ENCODE results near the gene ZSCAN23. TPM values are rescaled to one million over a fixed set of nuclear protein-coding genes. Genes with fewer than 3 reads are reported as not detected.

The ZSCAN23 gene
- total and polyA plus RNA-seq, 9 of the 15 experiments (the other 6 are each of a cell fraction or from before 2014, with no cell fraction given), result 0.05 to 0.29 (median 0.21) TPM; not detected in 1

- 0 out of 2 replicates have a peak, but pooled peaks have one; percentile 6 for TF ChIP-seq TAF7 (tag; IDR thresholded peaks at IDR 0.05)
- TF ChIP-seq KLF16 (IDR thresholded peaks at IDR 0.05), result no peak
- TF ChIP-seq, protein P1, sequence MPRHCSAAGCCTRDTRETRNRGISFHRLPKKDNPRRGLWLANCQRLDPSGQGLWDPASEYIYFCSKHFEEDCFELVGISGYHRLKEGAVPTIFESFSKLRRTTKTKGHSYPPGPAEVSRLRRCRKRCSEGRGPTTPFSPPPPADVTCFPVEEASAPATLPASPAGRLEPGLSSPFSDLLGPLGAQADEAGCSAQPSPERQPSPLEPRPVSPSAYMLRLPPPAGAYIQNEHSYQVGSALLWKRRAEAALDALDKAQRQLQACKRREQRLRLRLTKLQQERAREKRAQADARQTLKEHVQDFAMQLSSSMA (CRISPR knock-in tag; IDR thresholded peaks at IDR 0.05), result no peak
- no peak for TF ChIP-seq KLF10 (CRISPR knock-in tag; IDR thresholded peaks at IDR 0.05)
- TF ChIP-seq ZBTB26 (CRISPR knock-in tag; IDR thresholded peaks at IDR 0.05), result 0 out of 2 replicates have a peak, but pooled peaks have one; percentile 45
- no peak for TF ChIP-seq LARP7 (IDR thresholded peaks at IDR 0.05)
- TF ChIP-seq TBP (optimal IDR thresholded peaks at IDR 0.05; ENCODE audit: low read depth, low read length), result peak; percentile 100
- TF ChIP-seq ZNF121 (CRISPR knock-in tag; conservative IDR thresholded peaks at IDR 0.05), result no peak
- TF ChIP-seq RBM25 (IDR thresholded peaks at IDR 0.05; ENCODE audit: low read depth, low read length, severe bottlenecking), result no peak
- TF ChIP-seq CBX1 (IDR thresholded peaks at IDR 0.05; ENCODE audit: low read depth), result no peak
- TF ChIP-seq ZBED1 (IDR thresholded peaks at IDR 0.05), result no peak
- TF ChIP-seq ASH1L (IDR thresholded peaks at IDR 0.05; ENCODE audit: borderline replicate concordance, low read depth, partially characterized antibody), result no peak
- TF ChIP-seq MED1 (CRISPR knock-in tag; IDR thresholded peaks at IDR 0.05; ENCODE audit: borderline replicate concordance), result no peak
- TF ChIP-seq FOS (IDR thresholded peaks at IDR 0.05; ENCODE audit: extremely low read depth, insufficient read length), result peak; percentile 60
- TF ChIP-seq ZNF197 (CRISPR knock-in tag; IDR thresholded peaks at IDR 0.05; ENCODE audit: low read depth), result no peak
- no peak for TF ChIP-seq PTBP1 (IDR thresholded peaks at IDR 0.05; ENCODE audit: low read depth, low read length)
- no peak for TF ChIP-seq CBX5 (IDR thresholded peaks at IDR 0.05; ENCODE audit: borderline replicate concordance, low read depth)
- no peak for TF ChIP-seq ZNF76 (CRISPR knock-in tag; IDR thresholded peaks at IDR 0.05; ENCODE audit: borderline replicate concordance)
- TF ChIP-seq NONO (IDR thresholded peaks at IDR 0.05; ENCODE audit: low read depth in 2 of 2, low read length in 1 of 2), result no peak; a peak in 1 of 4 replicates
- TF ChIP-seq PHB2 (IDR thresholded peaks at IDR 0.05; ENCODE audit: low read depth), result no peak
- TF ChIP-seq ZNF23 (CRISPR knock-in tag; IDR thresholded peaks at IDR 0.05), result no peak
- TF ChIP-seq TEAD1 (CRISPR knock-in tag; IDR thresholded peaks at IDR 0.05), result peak; percentile 24 to 72; a peak in 1 of 4 replicates
- peak; percentile 16; the same call in 1 of the 2 replicates for TF ChIP-seq NCOR1 (IDR thresholded peaks at IDR 0.05)
- TF ChIP-seq ESRRA (IDR thresholded peaks at IDR 0.05; ENCODE audit: borderline replicate concordance, low read depth), result 0 out of 2 replicates have a peak, but pooled peaks have one; percentile 50
- TF ChIP-seq, protein P2, sequence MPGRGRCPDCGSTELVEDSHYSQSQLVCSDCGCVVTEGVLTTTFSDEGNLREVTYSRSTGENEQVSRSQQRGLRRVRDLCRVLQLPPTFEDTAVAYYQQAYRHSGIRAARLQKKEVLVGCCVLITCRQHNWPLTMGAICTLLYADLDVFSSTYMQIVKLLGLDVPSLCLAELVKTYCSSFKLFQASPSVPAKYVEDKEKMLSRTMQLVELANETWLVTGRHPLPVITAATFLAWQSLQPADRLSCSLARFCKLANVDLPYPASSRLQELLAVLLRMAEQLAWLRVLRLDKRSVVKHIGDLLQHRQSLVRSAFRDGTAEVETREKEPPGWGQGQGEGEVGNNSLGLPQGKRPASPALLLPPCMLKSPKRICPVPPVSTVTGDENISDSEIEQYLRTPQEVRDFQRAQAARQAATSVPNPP (IDR thresholded peaks at IDR 0.05; ENCODE audit: borderline replicate concordance, insufficient read depth, insufficient read length), result no peak
- no peak for TF ChIP-seq MCM2 (IDR thresholded peaks at IDR 0.05; ENCODE audit: low read depth)
- no peak for TF ChIP-seq EWSR1 (IDR thresholded peaks at IDR 0.05; ENCODE audit: borderline replicate concordance, low read depth, partially characterized antibody)
- TF ChIP-seq MEF2D (tag; conservative IDR thresholded peaks at IDR 0.05; ENCODE audit: low read depth), result 0 out of 2 replicates have a peak, but pooled peaks have one; percentile 24
Measured at GRCh38 chr6:28474441-28475219, 31.3 kb upstream of the ZSCAN23 start (continued).
